SK-N-SH (cell line): ENCODE data around the gene SNHG17. TPM values are rescaled to one million over a fixed set of nuclear protein-coding genes. Genes with fewer than 3 reads are reported as not detected.

Experiments used
- CTCF ChIA-PET: fragments of 300-600, 350-600 bp; formaldehyde crosslinking; extraction: SDS; loops from one replicate; lab custom pipeline; 2021; lab: Yijun Ruan, JAX
- POLR2A ChIA-PET: fragments of 350-600 bp; sonication (Branson Sonifier 250); formaldehyde crosslinking; extraction: SDS; loops from one replicate; lab custom pipeline; 2020; ENCODE audit warnings: antibody characterized with exemption, inconsistent platforms; lab: Yijun Ruan, JAX
- DNase-seq: peaks from one replicate; pipeline ENCODE4 v3.0.0; 2012
- H2AFZ ChIP-seq: fragments of 200-600 bp; sonication (generic); 2 replicates; pipeline ENCODE4 v1.8.1; 2016; ENCODE audit warnings: antibody characterized with exemption, mild to moderate bottlenecking, low read depth
- H3F3A ChIP-seq: fragments of 200-600 bp; sonication (generic); replicated peaks from 2 replicates; pipeline ENCODE3; 2016; ENCODE audit warnings: antibody characterized with exemption, mild to moderate bottlenecking; ENCODE audit not compliant: insufficient read depth
- H3K27ac ChIP-seq, 2 experiments: fragments of 200-500 bp in 1 of 2; fragments of 200-600 bp in 1 of 2; sonication (Bioruptor generic) in 1 of 2; sonication (generic), shearing (Covaris generic) in 1 of 2; 2 replicates each; pipeline versions ENCODE4 v1.5.1 to v1.6.1; 2014 to 2016; ENCODE audit warnings: low read depth in 2 of 2, inconsistent platforms in 1 of 2, low read length in 1 of 2, mild to moderate bottlenecking in 1 of 2, mixed read lengths in 1 of 2
- H3K27me3 ChIP-seq: fragments of 200-600 bp; sonication (generic), shearing (Covaris generic); 2 replicates; pipeline ENCODE4 v1.6.1; 2016; ENCODE audit warnings: mixed run types; ENCODE audit not compliant: insufficient read depth
- H3K36me3 ChIP-seq, 2 experiments: fragments of 200-500 bp in 1 of 2; fragments of 200-600 bp in 1 of 2; sonication (Bioruptor generic) in 1 of 2; sonication (generic) in 1 of 2; replicated peaks in 1 of 2; 2 replicates each; pipeline versions ENCODE3 to v1.5.1; 2014 to 2016; ENCODE audit warnings: low read length in 1 of 2, mild to moderate bottlenecking in 1 of 2; ENCODE audit not compliant: insufficient read depth in 2 of 2, control insufficient read depth in 1 of 2
- H3K4me1 ChIP-seq, 2 experiments: fragments of 200-500 bp in 1 of 2; fragments of 200-600 bp in 1 of 2; sonication (Bioruptor generic) in 1 of 2; sonication (generic), shearing (Covaris generic) in 1 of 2; 2 replicates each; pipeline versions ENCODE4 v1.5.1 to v1.6.1; 2014 to 2016; ENCODE audit warnings: low read depth in 1 of 2, low read length in 1 of 2, mixed run types in 1 of 2; ENCODE audit not compliant: insufficient read depth in 2 of 2, control insufficient read depth in 1 of 2
- H3K4me2 ChIP-seq: fragments of 200-600 bp; sonication (generic), shearing (Covaris generic); 2 replicates; pipeline ENCODE4 v1.6.1; 2017; ENCODE audit warnings: mixed run types
- H3K4me3 ChIP-seq, 2 experiments: fragments of 200-500 bp in 1 of 2; fragments of 200-600 bp in 1 of 2; sonication (Bioruptor generic) in 1 of 2; sonication (generic), shearing (Covaris generic) in 1 of 2; 2 replicates each; pipeline versions ENCODE4 v1.5.1 to v1.8.1; 2014 to 2016; ENCODE audit warnings: low read depth in 2 of 2, inconsistent platforms in 1 of 2, low read length in 1 of 2, mild to moderate bottlenecking in 1 of 2, mixed read lengths in 1 of 2, moderate library complexity in 1 of 2
- H3K79me2 ChIP-seq: fragments of 200-600 bp; sonication (generic); 2 replicates; pipeline ENCODE4 v1.8.1; 2017; ENCODE audit warnings: mild to moderate bottlenecking; ENCODE audit not compliant: insufficient read depth
- H3K9ac ChIP-seq: fragments of 200-600 bp; sonication (generic); 2 replicates; pipeline ENCODE4 v1.6.1; 2017; ENCODE audit warnings: mixed run types
- H3K9me2 ChIP-seq: fragments of 200-600 bp; sonication (generic); 2 replicates; pipeline ENCODE4 v1.6.1; 2017; ENCODE audit warnings: mixed run types
- H3K9me3 ChIP-seq: fragments of 200-600 bp; sonication (generic); 2 replicates; pipeline ENCODE4 v1.6.1; 2017; ENCODE audit warnings: mixed run types, mild to moderate bottlenecking, moderate library complexity
- H4K20me1 ChIP-seq: fragments of 200-600 bp; sonication (generic); 2 replicates; pipeline ENCODE4 v1.6.1; 2017; ENCODE audit warnings: mild to moderate bottlenecking, mixed run types; ENCODE audit not compliant: insufficient read depth
- ELF1 ChIP-seq: IDR thresholded peaks from 2 replicates; pipeline ENCODE4 v1.4.0; 2012
- FOXM1 ChIP-seq: IDR thresholded peaks from 2 replicates; pipeline ENCODE4 v1.4.0; 2012; ENCODE audit warnings: low read depth, mild to moderate bottlenecking
- JUND ChIP-seq: IDR thresholded peaks from 2 replicates; pipeline ENCODE4 v1.4.0; 2012
- MEF2A ChIP-seq: IDR thresholded peaks from 2 replicates; pipeline ENCODE4 v1.4.0; 2012; ENCODE audit warnings: low read depth, borderline replicate concordance
- RAD21 ChIP-seq: IDR thresholded peaks from 2 replicates; pipeline ENCODE4 v1.6.1; 2012; ENCODE audit warnings: mild to moderate bottlenecking, low read length
- SMC3 ChIP-seq: IDR thresholded peaks from 2 replicates; pipeline ENCODE4 v1.6.1; 2012; ENCODE audit warnings: low read depth, low read length, improper control_type of control experiment
- WGBS: methylation state at CpG from one replicate; pipeline ENCODE4 v1.1.6; 2017; ENCODE audit warnings: low lambda C conversion rate; 5-methylcytosine and 5-hydroxymethylcytosine counted together
- polyA plus RNA-seq, 3 experiments: library from polyadenylated mRNA; depleted of rRNA; stranded (reverse); fragments of >200 nt; gene quantifications; 2 replicates each; pipeline ENCODE4 v1.2.3, GENCODE V29; 2012
- TF ChIP-seq, protein P1 (sequence below): fragments of 200-600 bp; sonication (generic); IDR thresholded peaks from 2 replicates; pipeline ENCODE4 v1.6.1; 2017; ENCODE audit warnings: antibody characterized with exemption, mild to moderate bottlenecking, moderate library complexity
- TF ChIP-seq, protein P2 (sequence below): IDR thresholded peaks from 2 replicates; pipeline ENCODE4 v1.4.0; 2012; ENCODE audit warnings: low read depth

SNHG17 gene
- polyA plus RNA-seq, 1 of the 3 experiments (the other 2 are of a cell fraction) = 40.3 TPM

DNA sequence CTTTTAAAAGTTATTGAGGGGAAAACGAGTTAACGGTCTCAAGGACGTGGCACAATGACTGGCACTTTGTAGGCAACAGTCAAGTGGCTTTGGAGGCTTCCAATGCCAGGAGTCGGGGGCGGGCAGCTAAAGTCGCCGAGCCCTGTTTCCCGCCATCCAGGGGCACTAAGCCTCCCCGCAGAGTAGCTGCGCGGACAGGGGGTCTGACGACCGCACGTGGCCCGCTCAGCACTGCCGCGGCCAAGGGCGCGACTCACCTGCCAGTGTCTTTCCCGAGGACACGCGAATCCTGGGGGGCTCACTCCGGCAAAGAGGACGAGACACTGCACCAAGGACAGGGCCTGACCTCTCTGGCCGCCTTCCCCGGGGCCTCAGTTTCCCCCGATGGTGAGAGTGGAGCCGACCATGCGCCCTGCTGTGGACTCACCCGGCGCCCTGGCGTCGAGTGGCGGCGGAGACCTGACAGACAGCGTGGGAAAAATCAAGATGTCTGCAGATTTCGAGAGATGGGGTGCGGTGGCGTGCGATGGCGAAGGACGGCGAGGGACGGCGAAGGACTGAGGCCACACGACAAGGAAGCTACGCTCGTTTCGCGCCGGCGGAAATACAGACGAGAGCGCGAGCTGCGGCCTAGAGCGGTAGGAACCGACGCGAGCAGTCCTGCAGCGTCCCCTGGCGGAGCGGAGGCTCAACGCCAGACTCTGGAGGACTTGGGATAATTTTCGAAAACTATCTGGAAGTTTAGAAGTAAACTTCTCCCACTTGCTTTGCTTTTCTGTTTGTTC is at the start of gene SNHG17 (continued):
- TF ChIP-seq, protein P1, sequence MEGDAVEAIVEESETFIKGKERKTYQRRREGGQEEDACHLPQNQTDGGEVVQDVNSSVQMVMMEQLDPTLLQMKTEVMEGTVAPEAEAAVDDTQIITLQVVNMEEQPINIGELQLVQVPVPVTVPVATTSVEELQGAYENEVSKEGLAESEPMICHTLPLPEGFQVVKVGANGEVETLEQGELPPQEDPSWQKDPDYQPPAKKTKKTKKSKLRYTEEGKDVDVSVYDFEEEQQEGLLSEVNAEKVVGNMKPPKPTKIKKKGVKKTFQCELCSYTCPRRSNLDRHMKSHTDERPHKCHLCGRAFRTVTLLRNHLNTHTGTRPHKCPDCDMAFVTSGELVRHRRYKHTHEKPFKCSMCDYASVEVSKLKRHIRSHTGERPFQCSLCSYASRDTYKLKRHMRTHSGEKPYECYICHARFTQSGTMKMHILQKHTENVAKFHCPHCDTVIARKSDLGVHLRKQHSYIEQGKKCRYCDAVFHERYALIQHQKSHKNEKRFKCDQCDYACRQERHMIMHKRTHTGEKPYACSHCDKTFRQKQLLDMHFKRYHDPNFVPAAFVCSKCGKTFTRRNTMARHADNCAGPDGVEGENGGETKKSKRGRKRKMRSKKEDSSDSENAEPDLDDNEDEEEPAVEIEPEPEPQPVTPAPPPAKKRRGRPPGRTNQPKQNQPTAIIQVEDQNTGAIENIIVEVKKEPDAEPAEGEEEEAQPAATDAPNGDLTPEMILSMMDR = peak; percentile 99
- peak; percentile 37; the same call in 1 of the 2 replicates for TF ChIP-seq RAD21
- no peak for TF ChIP-seq MEF2A
- peak; percentile 39; the same call in 1 of the 2 replicates for TF ChIP-seq SMC3
- TF ChIP-seq ELF1 = peak; percentile 92
- TF ChIP-seq, all 33 proteins: peak for 17

DNA sequence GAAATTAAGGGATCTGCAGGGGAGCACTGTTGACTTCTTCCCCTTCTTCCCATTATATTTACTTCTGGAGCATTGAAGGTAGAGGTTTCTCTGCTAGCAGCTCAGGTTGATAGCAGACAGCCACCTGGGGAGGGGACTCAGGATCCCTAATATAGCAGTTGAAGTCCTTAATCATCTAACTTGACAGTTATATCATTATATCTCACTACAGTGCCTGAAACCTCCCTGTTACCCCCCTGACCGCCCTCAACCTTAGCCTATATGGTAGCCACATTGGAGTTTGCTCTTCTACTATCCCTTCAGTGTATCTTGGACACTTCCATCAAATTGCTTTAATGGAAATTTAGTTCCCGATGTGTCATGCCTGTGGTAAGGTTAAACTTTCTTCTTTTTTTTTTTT is 44.5 kb upstream of the SNHG17 start:
- H3K27me3 ChIP-seq = no peaks in the 10 kb centered on the region
- H3K79me2 ChIP-seq = peaks cover 98% of the 10 kb centered on the region
- H3F3A ChIP-seq = no peaks in the 10 kb centered on the region
- ChIA-PET CTCF (interaction anchor here (0.9 kb wide), 1 partner anchor 32 kb away, joined by 3 read pairs; no protein-coding TSS in a partner anchor), POLR2A (interaction anchor here (0.9 kb wide), 1 partner anchor 44 kb away, joined by 3 read pairs; the partner anchor contains the start of gene SNHG17)
- no peak overlapping the region for H2AFZ ChIP-seq
- H3K4me3 ChIP-seq = no peak overlapping the region
- no peaks in the 10 kb centered on the region for H3K9me2 ChIP-seq
- WGBS = 96% methylated on average over 2 of the region's 2 CpGs
- DNase-seq = no peak
- H3K9ac ChIP-seq = no peak overlapping the region
- peaks cover 0 to 2% of the 10 kb centered on the region in 2 experiments; a peak in 3 of 4 replicates for H3K4me1 ChIP-seq
- H3K4me2 ChIP-seq = no peak overlapping the region
- no peak overlapping the region for H3K27ac ChIP-seq
- peaks cover 84% of the 10 kb centered on the region for H4K20me1 ChIP-seq
- H3K9me3 ChIP-seq = no peaks in the 10 kb centered on the region
- TF ChIP-seq JUND = no peak
- TF ChIP-seq, all 33 proteins: peak for 0
- no peaks in the 10 kb centered on the region for H3K36me3 ChIP-seq

DNA sequence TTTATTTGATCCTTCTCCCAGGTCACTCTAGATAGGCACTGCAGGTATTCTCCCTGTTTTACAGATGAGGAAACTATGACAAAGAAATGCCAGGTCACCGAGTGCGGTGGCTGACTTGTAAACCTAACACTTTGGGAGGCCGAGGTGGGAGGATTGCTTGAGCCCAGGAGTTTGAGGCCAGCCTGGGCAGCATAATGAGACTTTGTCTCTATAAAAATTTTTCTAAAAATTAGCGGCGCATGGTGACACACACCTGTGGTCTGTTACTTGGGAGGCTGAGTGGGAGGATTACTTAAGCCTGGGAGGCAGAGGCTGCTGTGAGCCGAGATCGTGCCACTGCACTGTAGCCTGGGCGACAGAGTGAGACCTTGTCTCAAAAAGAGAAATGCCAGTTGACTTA is 42.6 kb upstream of the SNHG17 start:
- 98% methylated on average over 8 of the region's 8 CpGs for WGBS
- Histone ChIP-seq H3F3A (no peaks in the 10 kb centered on the region), H3K4me3 (no peak overlapping the region), H3K4me1 (peaks cover 0 to 15% of the 10 kb centered on the region in 2 experiments; a peak in 2 of 4 replicates), H4K20me1 (peaks cover 83% of the 10 kb centered on the region), H3K79me2 (peaks cover 97% of the 10 kb centered on the region), H3K9me2 (no peaks in the 10 kb centered on the region), H3K4me2 (no peak overlapping the region), H3K9ac (no peak overlapping the region), H3K9me3 (no peaks in the 10 kb centered on the region), H3K27me3 (no peaks in the 10 kb centered on the region), H2AFZ (no peak overlapping the region), H3K27ac (no peak overlapping the region), H3K36me3 (no peaks in the 10 kb centered on the region)
- TF ChIP-seq, protein P2, sequence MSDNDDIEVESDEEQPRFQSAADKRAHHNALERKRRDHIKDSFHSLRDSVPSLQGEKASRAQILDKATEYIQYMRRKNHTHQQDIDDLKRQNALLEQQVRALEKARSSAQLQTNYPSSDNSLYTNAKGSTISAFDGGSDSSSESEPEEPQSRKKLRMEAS = no peak
- TF ChIP-seq FOXM1 = no peak
- DNase-seq = no peak
- CTCF ChIA-PET = interaction anchor here (0.8 to 2.0 kb wide), 5 partner anchors 14 to 46 kb away, joined by 3 to 6 read pairs (median 4); partner anchors contain the start of gene SNHG17
- POLR2A ChIA-PET = interaction anchor here (1.7 kb wide), 1 partner anchor 31 kb away, joined by 3 read pairs; no protein-coding TSS in a partner anchor
